Measurements from ENCODE around the gene FBXO8. TPM values are rescaled to one million over a fixed set of nuclear protein-coding genes. Genes with fewer than 3 reads are reported as not detected.
A peak's percentile ranks its signal among the peaks of the same experiment; 100 is the strongest.

Gene FBXO8, protein sequence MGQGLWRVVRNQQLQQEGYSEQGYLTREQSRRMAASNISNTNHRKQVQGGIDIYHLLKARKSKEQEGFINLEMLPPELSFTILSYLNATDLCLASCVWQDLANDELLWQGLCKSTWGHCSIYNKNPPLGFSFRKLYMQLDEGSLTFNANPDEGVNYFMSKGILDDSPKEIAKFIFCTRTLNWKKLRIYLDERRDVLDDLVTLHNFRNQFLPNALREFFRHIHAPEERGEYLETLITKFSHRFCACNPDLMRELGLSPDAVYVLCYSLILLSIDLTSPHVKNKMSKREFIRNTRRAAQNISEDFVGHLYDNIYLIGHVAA
- 10.0 and 12.8 TPM in 2 replicates for total RNA-seq
- long read RNA-seq, transcript FBXO8-201 (6 exons, 2,577 nt): major isoform, 65 of 76 reads
- long read RNA-seq, partial matches to known transcripts: 6 of 76 reads
- long read RNA-seq, other reads (novel, unspliced or antisense): 5 of 76 reads

DNA sequence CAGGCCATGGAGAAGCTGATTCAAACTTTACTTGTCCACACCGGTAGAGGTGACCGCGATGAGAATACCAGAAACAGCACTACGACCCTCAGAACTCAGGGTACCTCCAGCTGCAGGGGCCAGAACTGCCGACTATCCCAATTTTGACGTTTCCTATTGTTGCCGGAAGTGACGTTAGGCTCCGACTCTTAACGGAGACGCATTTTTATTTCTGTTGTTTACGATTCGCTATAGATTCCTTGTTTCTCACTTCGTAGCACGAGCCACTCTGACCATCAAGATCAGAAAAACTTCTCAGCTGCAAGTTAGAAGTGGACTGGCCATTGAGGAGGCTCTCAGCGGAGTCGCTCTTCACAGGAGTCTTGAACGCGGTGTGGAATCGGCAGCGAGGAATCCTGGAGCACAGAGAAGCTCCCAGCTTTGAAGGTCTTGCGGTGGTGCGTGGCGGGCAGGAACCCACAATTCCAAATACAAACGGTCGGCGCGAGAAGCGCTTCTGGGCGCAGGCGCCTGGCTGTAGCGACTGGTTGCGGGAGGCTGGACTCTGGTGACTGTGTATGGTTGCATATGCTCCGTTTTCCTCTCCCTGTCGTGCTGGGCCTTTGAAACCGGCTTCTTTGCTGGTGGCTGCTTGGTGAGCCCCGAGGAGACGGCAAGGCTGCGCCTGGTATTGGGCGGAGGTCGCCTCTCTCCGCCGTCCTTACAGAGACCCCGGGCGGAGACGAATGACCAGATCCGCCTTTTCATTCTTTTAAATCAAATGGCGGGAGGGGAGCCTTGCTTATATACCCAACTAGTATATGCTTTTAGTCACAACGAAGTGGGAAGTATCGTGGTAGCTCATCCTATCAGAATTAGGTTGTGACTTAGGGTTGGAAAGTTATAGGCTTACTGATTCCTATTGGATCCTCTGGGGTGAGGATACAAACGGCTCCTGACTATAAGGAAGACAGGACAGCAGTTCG, at the start of gene FBXO8, which contains the start of gene CEP44:
Gene FBXO8, minus strand, starts transcription at position 161 of the 965 bp plus-strand sequence. CDS start 20,575 bp downstream, outside the sequence.
Gene CEP44, plus strand, starts transcription at position 405 of the 965 bp plus-strand sequence. CDS start 15,211 bp downstream, outside the sequence.
- Mint-ChIP-seq H3K4me3 (ENCODE audit: low read depth) (peak within 1 kb of the TSS; percentile 97), H3K27me3 (no peaks in the 10 kb centered on the region), H3K27ac (peak within 1 kb of the TSS; percentile 100), H3K9me3 (ENCODE audit: low read depth) (peaks cover 6% of the 10 kb centered on the region), H3K4me1 (ENCODE audit: low read depth) (peaks cover 20% of the 10 kb centered on the region), H3K36me3 (ENCODE audit: insufficient read depth) (peaks cover 7% of the 10 kb centered on the region)
- peak; percentile 32 for DNase-seq (ENCODE audit: low spot score, unreplicated experiment)
- TF ChIP-seq, protein P1, sequence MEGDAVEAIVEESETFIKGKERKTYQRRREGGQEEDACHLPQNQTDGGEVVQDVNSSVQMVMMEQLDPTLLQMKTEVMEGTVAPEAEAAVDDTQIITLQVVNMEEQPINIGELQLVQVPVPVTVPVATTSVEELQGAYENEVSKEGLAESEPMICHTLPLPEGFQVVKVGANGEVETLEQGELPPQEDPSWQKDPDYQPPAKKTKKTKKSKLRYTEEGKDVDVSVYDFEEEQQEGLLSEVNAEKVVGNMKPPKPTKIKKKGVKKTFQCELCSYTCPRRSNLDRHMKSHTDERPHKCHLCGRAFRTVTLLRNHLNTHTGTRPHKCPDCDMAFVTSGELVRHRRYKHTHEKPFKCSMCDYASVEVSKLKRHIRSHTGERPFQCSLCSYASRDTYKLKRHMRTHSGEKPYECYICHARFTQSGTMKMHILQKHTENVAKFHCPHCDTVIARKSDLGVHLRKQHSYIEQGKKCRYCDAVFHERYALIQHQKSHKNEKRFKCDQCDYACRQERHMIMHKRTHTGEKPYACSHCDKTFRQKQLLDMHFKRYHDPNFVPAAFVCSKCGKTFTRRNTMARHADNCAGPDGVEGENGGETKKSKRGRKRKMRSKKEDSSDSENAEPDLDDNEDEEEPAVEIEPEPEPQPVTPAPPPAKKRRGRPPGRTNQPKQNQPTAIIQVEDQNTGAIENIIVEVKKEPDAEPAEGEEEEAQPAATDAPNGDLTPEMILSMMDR (IDR thresholded peaks at IDR 0.05; ENCODE audit: unreplicated experiment): no peak

DNA sequence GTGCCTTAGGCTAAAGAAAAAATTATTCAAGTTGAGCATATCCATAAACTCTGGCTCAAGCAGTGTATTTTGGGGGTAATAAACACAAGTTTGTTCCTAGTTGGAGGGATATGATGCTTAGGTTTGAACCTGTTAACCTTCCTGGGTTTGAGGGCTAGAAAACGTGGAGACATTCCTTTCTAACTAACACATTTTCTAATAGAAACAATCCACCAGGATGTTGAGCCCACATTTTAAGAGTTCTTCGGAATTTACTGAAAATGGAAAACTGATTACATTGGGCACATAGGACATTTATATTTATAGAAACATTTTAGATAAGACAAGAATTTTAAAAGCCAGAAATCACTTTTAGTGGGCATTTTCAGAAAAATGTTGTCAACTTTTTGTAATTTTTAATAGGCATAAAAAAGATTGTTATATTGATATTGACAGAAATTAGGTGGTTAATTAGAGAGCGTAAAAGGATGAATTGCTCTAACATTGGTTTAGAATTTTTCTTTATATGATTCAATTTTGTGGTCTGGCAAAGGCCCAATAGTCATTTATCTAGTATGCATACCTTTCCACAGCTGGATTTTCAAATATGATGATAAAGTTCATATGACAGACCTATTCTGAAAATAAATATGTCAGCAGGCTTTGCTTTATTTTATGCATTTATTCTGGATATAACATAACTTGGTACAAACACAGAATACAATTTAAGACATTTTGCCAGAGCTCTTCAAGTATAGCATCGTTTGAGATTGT, 49.5 kb upstream of the FBXO8 start:
- no peak overlapping the region for H3K4me3 Mint-ChIP-seq (ENCODE audit: low read depth)
- TF ChIP-seq, protein P1 (IDR thresholded peaks at IDR 0.05; ENCODE audit: unreplicated experiment): no peak
- H3K9me3 Mint-ChIP-seq (ENCODE audit: low read depth): no peaks in the 10 kb centered on the region
- H3K27ac Mint-ChIP-seq: no peak overlapping the region
- H3K4me1 Mint-ChIP-seq (ENCODE audit: low read depth): no peaks in the 10 kb centered on the region
- DNase-seq (ENCODE audit: low spot score, unreplicated experiment): no peak
- H3K36me3 Mint-ChIP-seq (ENCODE audit: insufficient read depth): no peaks in the 10 kb centered on the region
- no peaks in the 10 kb centered on the region for H3K27me3 Mint-ChIP-seq

DNA sequence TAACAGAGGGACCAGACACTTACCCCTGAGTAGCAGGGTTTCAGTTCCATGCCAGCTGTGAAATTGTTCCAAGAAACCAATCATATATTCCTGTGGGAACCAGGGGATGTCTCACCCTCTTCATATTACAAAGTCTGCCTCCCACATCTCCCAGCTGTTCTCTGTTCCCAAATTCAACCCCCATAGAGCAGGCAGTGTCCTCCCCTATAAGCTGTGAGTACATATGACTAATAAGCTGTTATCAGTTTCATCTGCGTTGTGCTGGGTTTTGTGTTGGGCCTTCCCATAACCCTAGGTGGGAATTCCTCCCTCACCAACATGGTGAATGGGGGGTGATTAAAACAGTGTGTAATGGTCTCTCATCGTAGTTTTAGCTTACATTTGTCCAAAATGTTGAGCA, 41.3 kb upstream of the FBXO8 start:
- H3K4me1 Mint-ChIP-seq (ENCODE audit: low read depth): peaks cover 4% of the 10 kb centered on the region
- no peaks in the 10 kb centered on the region for H3K9me3 Mint-ChIP-seq (ENCODE audit: low read depth)

DNA sequence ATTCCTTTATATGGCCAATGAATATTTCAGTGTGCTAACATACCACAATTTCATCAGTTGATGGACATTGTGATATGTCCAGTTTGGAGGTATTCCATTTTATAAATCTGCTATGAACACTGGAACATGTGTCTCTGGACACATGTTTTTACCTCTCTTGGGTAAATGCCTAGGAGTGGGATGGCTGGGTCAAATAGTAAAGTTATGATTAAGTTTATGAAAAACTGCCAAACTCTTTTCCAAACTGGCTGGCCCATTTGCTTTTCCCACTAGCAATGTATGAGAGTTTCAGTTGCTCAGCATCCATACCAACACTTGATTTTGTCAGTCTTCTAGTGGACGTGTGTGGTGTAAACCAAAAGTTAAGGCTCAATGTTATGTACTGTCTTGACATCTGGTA, 40.8 kb upstream of the FBXO8 start:
- no peak overlapping the region for H3K27ac Mint-ChIP-seq
- TF ChIP-seq, protein P1 (IDR thresholded peaks at IDR 0.05; ENCODE audit: unreplicated experiment): no peak
- H3K9me3 Mint-ChIP-seq (ENCODE audit: low read depth): no peaks in the 10 kb centered on the region
- no peaks in the 10 kb centered on the region for H3K36me3 Mint-ChIP-seq (ENCODE audit: insufficient read depth)
- peaks cover 4% of the 10 kb centered on the region for H3K4me1 Mint-ChIP-seq (ENCODE audit: low read depth)
- no peak for DNase-seq (ENCODE audit: low spot score, unreplicated experiment)
- peaks cover 5% of the 10 kb centered on the region for H3K27me3 Mint-ChIP-seq
- H3K4me3 Mint-ChIP-seq (ENCODE audit: low read depth): no peak overlapping the region

More for the DNA sequence above, 41.3 kb upstream of the FBXO8 start:
- no peak overlapping the region for H3K4me3 Mint-ChIP-seq (ENCODE audit: low read depth)
- no peak for DNase-seq (ENCODE audit: low spot score, unreplicated experiment)
- no peaks in the 10 kb centered on the region for H3K36me3 Mint-ChIP-seq (ENCODE audit: insufficient read depth)
- peaks cover 5% of the 10 kb centered on the region for H3K27me3 Mint-ChIP-seq
- no peak overlapping the region for H3K27ac Mint-ChIP-seq
- TF ChIP-seq, protein P1 (IDR thresholded peaks at IDR 0.05; ENCODE audit: unreplicated experiment): no peak

All from progenitor cell of endocrine pancreas (in vitro differentiated cells).